GM18498 (cell line): ENCODE results near the gene FAM168A.
"Not testable (repeated sequence)": the region's sequence is repeated elsewhere in the genome, so short reads cannot be mapped to it uniquely, and the experiment has no call there.

Source experiments
- ATAC-seq: cut with Tn5 transposase; IDR thresholded peaks from one replicate; pipeline ENCODE4 v1.9.1; 2021; ENCODE audit warnings: mild to moderate bottlenecking, moderate library complexity; ENCODE audit not compliant: unreplicated experiment

The FAM168A gene

GRCh38 chr11:73596547-73596946 is 1.4 kb downstream of the FAM168A start:
- no peak for ATAC-seq

- ATAC-seq = no peak
Measured at GRCh38 chr11:73592640-73593039, 5.3 kb downstream of the FAM168A start.

- no peak for ATAC-seq
Measured at GRCh38 chr11:73591743-73592142, 6.2 kb downstream of the FAM168A start.

GRCh38 chr11:73590991-73591390 is 6.9 kb downstream of the FAM168A start:
- ATAC-seq = no peak

- no peak for ATAC-seq
Measured at GRCh38 chr11:73586791-73587190, 11.1 kb downstream of the FAM168A start.

- ATAC-seq = no peak
Measured at GRCh38 chr11:73585834-73586575, 11.9 kb downstream of the FAM168A start.

- no peak for ATAC-seq
Measured at GRCh38 chr11:73584831-73585230, 13.1 kb downstream of the FAM168A start.

- ATAC-seq = no peak
Measured at GRCh38 chr11:73582653-73583052, 15.3 kb downstream of the FAM168A start.

GRCh38 chr11:73580749-73581148 is 17.2 kb downstream of the FAM168A start:
- ATAC-seq = not testable (repeated sequence)

- ATAC-seq = no peak
Measured at GRCh38 chr11:73579641-73580434, 18.1 kb downstream of the FAM168A start.

- no peak for ATAC-seq
Measured at GRCh38 chr11:73578592-73579185, 19.2 kb downstream of the FAM168A start.

GRCh38 chr11:73577496-73577917 is 20.4 kb downstream of the FAM168A start:
- no peak for ATAC-seq

GRCh38 chr11:73576185-73576614 is 21.7 kb downstream of the FAM168A start:
- ATAC-seq = no peak

GRCh38 chr11:73571982-73572381 is 25.9 kb downstream of the FAM168A start:
- ATAC-seq = not testable (repeated sequence)

GRCh38 chr11:73570415-73571114 is 27.3 kb downstream of the FAM168A start:
- ATAC-seq = no peak

GRCh38 chr11:73566977-73567755 is 30.7 kb downstream of the FAM168A start:
- no peak for ATAC-seq

- no peak for ATAC-seq
Measured at GRCh38 chr11:73566422-73566821, 31.5 kb downstream of the FAM168A start.

- no peak for ATAC-seq
Measured at GRCh38 chr11:73565804-73566203, 32.1 kb downstream of the FAM168A start.

GRCh38 chr11:73564903-73565302 is 33.0 kb downstream of the FAM168A start:
- ATAC-seq = no peak

- no peak for ATAC-seq
Measured at GRCh38 chr11:73563539-73564200, 34.2 kb downstream of the FAM168A start.
